Left cardiac atrium (tissue), 2 donors: ENCODE results near the gene ABHD3. TPM values are rescaled to one million over a fixed set of nuclear protein-coding genes. Genes with fewer than 3 reads are reported as not detected.

ENCODE experiments used
- microRNA-seq, 2 donors: library from miRNA; unstranded; fragments of <30 nt; microRNA quantifications; one replicate each; pipeline ENCODE4 v1.2.0, GENCODE V29; 2020
- total RNA-seq, 2 donors: library from RNA; stranded (reverse); fragmentation: NEBNext Ultra II Directional; extraction: Animal tissue kit (Norgen Biotek cat#: 25700); gene quantifications; one replicate each; pipeline ENCODE4 v1.2.1, GENCODE V29; 2021
- donor health status: DM: no; HTN: yes; CAD: no; lungs with severe emphysema.
- donor health status: DM: yes; HTN: yes; CAD: no.

ABHD3 gene
- total RNA-seq, 2 donors from 2014 or later = 6.6 to 8.7 TPM

Small RNA genes lying within 50 kb of the gene (microRNA-seq; reads per million reads assigned to microRNA genes)
- 0.27 to 0.60 reads per million in 2 donors for gene MIR320C1

Other genes with a start within 250 kb of the ABHD3 start
- 10 to 100 TPM in 1 of 2 donors, 1 to 10 TPM in 1; 8.6 to 11.7 TPM for gene ESCO1, start 104.1 kb downstream of the ABHD3 start, total RNA-seq
- 10 to 100 TPM; 21.2 to 36.9 TPM for gene SNRPD1, start 92.5 kb downstream of the ABHD3 start, total RNA-seq
- gene MIB1, start 36.0 kb upstream of the ABHD3 start, total RNA-seq = 10 to 100 TPM; 21.0 to 26.6 TPM